IMR-90 (cell line): Measurements from ENCODE around the gene GNG5. TPM values are rescaled to one million over a fixed set of nuclear protein-coding genes. Genes with fewer than 3 reads are reported as not detected.

Source experiments
- ATAC-seq: fragments of 200-7000 bp; cut with Tn5 transposase; 2 replicates; pipeline ENCODE4 v1.9.1; 2020; ENCODE audit warnings: low read depth, mild to moderate bottlenecking, moderate library complexity
- BruUV-seq: library from RNA; stranded (reverse); fragments of 400-500 nt; replicated peaks from 2 replicates; lab custom pipeline; 2021; lab: Mats Ljungman, UMichigan
- CTCF ChIA-PET: fragments of 300-600 bp; formaldehyde crosslinking; extraction: SDS; loops from one replicate; lab custom pipeline; 2021; ENCODE audit warnings: antibody characterized with exemption; lab: Yijun Ruan, JAX
- POLR2A ChIA-PET: fragments of 300-600 bp; sonication (Branson Sonifier 250); formaldehyde crosslinking; loops from one replicate; lab custom pipeline; 2022; ENCODE audit warnings: antibody characterized with exemption; ENCODE audit not compliant: unreplicated experiment; lab: Charles Lee
- DNase-seq: peaks from one replicate; pipeline ENCODE4 v3.0.0; 2013
- H2AFZ ChIP-seq: replicated peaks from 2 replicates; pipeline ENCODE3; 2013; ENCODE audit warnings: low read length, mild to moderate bottlenecking; ENCODE audit not compliant: poor library complexity
- H2AK5ac ChIP-seq: 2 replicates; pipeline ENCODE4 v1.6.1; 2013; ENCODE audit warnings: low read depth, low read length, inconsistent platforms
- H2AK9ac ChIP-seq: replicated peaks from 2 replicates; pipeline ENCODE3; 2013; ENCODE audit warnings: mild to moderate bottlenecking, low read depth, low read length, moderate library complexity; ENCODE audit not compliant: poor library complexity
- H2BK120ac ChIP-seq: 2 replicates; pipeline ENCODE4 v1.6.1; 2013; ENCODE audit warnings: low read depth, low read length, inconsistent platforms
- H2BK15ac ChIP-seq: 3 replicates; pipeline ENCODE4 v1.6.1; 2013; ENCODE audit warnings: low read depth, low read length, inconsistent platforms
- H2BK20ac ChIP-seq: 2 replicates; pipeline ENCODE4 v1.6.1; 2013; ENCODE audit warnings: low read depth, mild to moderate bottlenecking, inconsistent platforms, low read length, moderate library complexity
- H2BK5ac ChIP-seq: 2 replicates; pipeline ENCODE4 v1.6.1; 2013; ENCODE audit warnings: mild to moderate bottlenecking, low read depth, low read length, inconsistent platforms; ENCODE audit not compliant: poor library complexity, severe bottlenecking
- H3K14ac ChIP-seq: replicated peaks from 2 replicates; pipeline ENCODE4 v1.6.1; 2013; ENCODE audit warnings: low read depth, low read length, inconsistent platforms
- H3K18ac ChIP-seq: 2 replicates; pipeline ENCODE4 v1.6.1; 2013; ENCODE audit warnings: low read depth, low read length, control low read depth
- H3K23ac ChIP-seq: 2 replicates; pipeline ENCODE4 v1.6.1; 2013; ENCODE audit warnings: low read depth, low read length, inconsistent platforms
- H3K27ac ChIP-seq: 2 replicates; pipeline ENCODE4 v1.5.1; 2013; ENCODE audit warnings: mild to moderate bottlenecking, control low read depth, low read length; ENCODE audit not compliant: insufficient read depth
- H3K27me3 ChIP-seq: 2 replicates; pipeline ENCODE4 v1.6.1; 2013; ENCODE audit warnings: low read length; ENCODE audit not compliant: control insufficient read depth, insufficient read depth
- H3K36me3 ChIP-seq: 2 replicates; pipeline ENCODE4 v1.6.1; 2013; ENCODE audit warnings: low read length, mixed read lengths; ENCODE audit not compliant: control insufficient read depth, insufficient read depth
- H3K4ac ChIP-seq: 2 replicates; pipeline ENCODE4 v1.6.1; 2013; ENCODE audit warnings: low read depth, low read length, inconsistent platforms
- H3K4me1 ChIP-seq: 2 replicates; pipeline ENCODE4 v1.6.1; 2013; ENCODE audit warnings: low read length, mixed read lengths; ENCODE audit not compliant: control insufficient read depth, insufficient read depth
- H3K4me2 ChIP-seq: 2 replicates; pipeline ENCODE4 v1.6.1; 2013; ENCODE audit warnings: low read depth, mild to moderate bottlenecking, control low read depth, low read length, moderate library complexity
- H3K4me3 ChIP-seq: 2 replicates; pipeline ENCODE4 v1.5.1; 2013; ENCODE audit warnings: low read depth, mild to moderate bottlenecking, control low read depth, low read length, moderate library complexity; ENCODE audit not compliant: insufficient read depth
- H3K56ac ChIP-seq: 2 replicates; pipeline ENCODE4 v1.6.1; 2013; ENCODE audit warnings: low read length, inconsistent platforms; ENCODE audit not compliant: insufficient read depth; ENCODE audit errors: extremely low read depth
- H3K79me1 ChIP-seq, 2 experiments: 2 replicates each; pipeline ENCODE4 v1.6.1; 2013; ENCODE audit warnings: low read length in 2 of 2, inconsistent platforms in 1 of 2, low read depth in 1 of 2
- H3K9ac ChIP-seq: 2 replicates; pipeline ENCODE4 v1.6.1; 2013; ENCODE audit warnings: low read depth, low read length, control low read depth
- H3K9me1 ChIP-seq: 2 replicates; pipeline ENCODE4 v1.6.1; 2013; ENCODE audit warnings: low read length, inconsistent platforms; ENCODE audit not compliant: insufficient read depth
- H3K9me3 ChIP-seq: 2 replicates; pipeline ENCODE4 v1.6.1; 2013; ENCODE audit warnings: low read length; ENCODE audit not compliant: control insufficient read depth, insufficient read depth
- H4K20me1 ChIP-seq: 2 replicates; pipeline ENCODE4 v1.6.1; 2013; ENCODE audit warnings: low read length, inconsistent platforms; ENCODE audit not compliant: insufficient read depth
- H4K5ac ChIP-seq: 2 replicates; pipeline ENCODE4 v1.6.1; 2013; ENCODE audit warnings: mild to moderate bottlenecking, low read depth, low read length, control low read depth
- H4K8ac ChIP-seq, 2 experiments: 2 replicates each; pipeline ENCODE4 v1.6.1; 2013; ENCODE audit warnings: low read depth in 2 of 2, low read length in 2 of 2, control low read depth in 1 of 2, inconsistent platforms in 1 of 2
- H4K91ac ChIP-seq: 2 replicates; pipeline ENCODE4 v1.6.1; 2013; ENCODE audit warnings: low read depth, low read length, inconsistent platforms; ENCODE audit not compliant: insufficient read depth
- BHLHE40 ChIP-seq: fragments of 150-350 bp; IDR thresholded peaks from 2 replicates; pipeline ENCODE4 v1.6.1; 2016; ENCODE audit warnings: mild to moderate bottlenecking, low read depth, low read length
- FOS ChIP-seq: fragments of 150-350 bp; IDR thresholded peaks from 2 replicates; pipeline ENCODE4 v1.6.1; 2016; ENCODE audit warnings: low read depth, low read length
- WGBS, 2 experiments: methylation state at CpG; one replicate each; pipeline versions ENCODE4 v1.1.5 to v1.1.7; 2013; ENCODE audit warnings: missing lambda C conversion rate in 2 of 2; ENCODE audit not compliant: insufficient read length in 1 of 2; ENCODE audit errors: extremely low coverage in 2 of 2; 5-methylcytosine and 5-hydroxymethylcytosine counted together
- dilution Hi-C: fragments of 300-500 bp; cut with HindIII; formaldehyde crosslinking; loops from one replicate; pipeline ENCODE4 v1.14.3; 2018; ENCODE audit warnings: low sequenced_read_pairs; ENCODE audit not compliant: unreplicated experiment
- in situ Hi-C: fragments of 300-500 bp; cut with MboI; formaldehyde crosslinking; loops from 3 replicates; pipeline ENCODE4 v1.14.3; 2019; ENCODE audit warnings: low sequenced_read_pairs, inconsistent platforms, mixed read lengths
- intact Hi-C: fragments of 100-400 bp; cut with micrococcal nuclease; formaldehyde crosslinking; loops from 2 replicates; pipeline ENCODE4 v1.10.0; 2022
- polyA plus RNA-seq, 3 experiments: library from polyadenylated mRNA; depleted of rRNA; stranded (reverse); fragments of >200 nt; gene quantifications; 2 replicates each; pipeline ENCODE4 v1.2.3, GENCODE V29; 2012; ENCODE audit warnings: low replicate concordance in 1 of 3
- total RNA-seq: library from RNA; depleted of rRNA; stranded (reverse); fragments of >200 nt; gene quantifications from 2 replicates; pipeline ENCODE4 v1.2.3, GENCODE V29; 2012
- TF ChIP-seq, protein P1 (sequence below): fragments of 150-350 bp; IDR thresholded peaks from 2 replicates; pipeline ENCODE4 v1.6.1; 2017; ENCODE audit warnings: mild to moderate bottlenecking, antibody characterized with exemption, low read length, low read depth

Gene GNG5
- total and polyA plus RNA-seq, 2 of the 4 experiments (the other 2 are of a cell fraction): 36.4 to 128 TPM

GRCh38 chr1:84509029-84509428 lies 2.6 kb upstream of the GNG5 start:
- Histone ChIP-seq H3K79me1 (peaks cover 5 to 15% of the 10 kb centered on the region in 2 experiments; a peak in 3 of 4 replicates), H2AK9ac (no peak overlapping the region), H3K4me1 (peaks cover 2% of the 10 kb centered on the region; the same call in 1 of the 2 replicates), H2AFZ (no peak overlapping the region), H3K56ac (no peak overlapping the region), H3K18ac (no peak overlapping the region), H3K4me2 (no peak overlapping the region), H2BK5ac (no peak overlapping the region), H3K4ac (no peak overlapping the region), H3K36me3 (no peaks in the 10 kb centered on the region), H2BK20ac (no peak overlapping the region), H4K20me1 (peaks cover 15% of the 10 kb centered on the region), H3K9me1 (no peaks in the 10 kb centered on the region; the same call in 1 of the 2 replicates), H3K9me3 (no peaks in the 10 kb centered on the region), H4K8ac (no peak overlapping the region), H3K27me3 (no peaks in the 10 kb centered on the region), H3K27ac (no peak overlapping the region), H4K5ac (no peak overlapping the region), H2AK5ac (no peak overlapping the region), H2BK120ac (no peak overlapping the region), H2BK15ac (no peak overlapping the region), H3K4me3 (no peak overlapping the region), H3K23ac (no peak overlapping the region), H3K14ac (no peak overlapping the region), H4K91ac (no peak overlapping the region), H3K9ac (no peak overlapping the region)
- DNase-seq (no peak), ATAC-seq (no peak)
- no TSS peak for BruUV-seq
- no CpG with 5 or more reads among the region's 4 CpGs for WGBS, 2 experiments
- ChIA-PET CTCF (no interaction called here), POLR2A (no interaction called here)
- dilution Hi-C loops: no loop called here
- in situ Hi-C loops: no loop called here
- intact Hi-C loops: loop anchor here (5.0 kb wide), 1 partner anchor 367 kb away; the partner anchor contains the start of gene PRKACB
- TF ChIP-seq, protein P1, sequence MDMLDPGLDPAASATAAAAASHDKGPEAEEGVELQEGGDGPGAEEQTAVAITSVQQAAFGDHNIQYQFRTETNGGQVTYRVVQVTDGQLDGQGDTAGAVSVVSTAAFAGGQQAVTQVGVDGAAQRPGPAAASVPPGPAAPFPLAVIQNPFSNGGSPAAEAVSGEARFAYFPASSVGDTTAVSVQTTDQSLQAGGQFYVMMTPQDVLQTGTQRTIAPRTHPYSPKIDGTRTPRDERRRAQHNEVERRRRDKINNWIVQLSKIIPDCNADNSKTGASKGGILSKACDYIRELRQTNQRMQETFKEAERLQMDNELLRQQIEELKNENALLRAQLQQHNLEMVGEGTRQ: no peak
- TF ChIP-seq BHLHE40: no peak
- no peak for TF ChIP-seq FOS
